Stimulated activated naive CD8-positive, alpha-beta T cell treated with anti-CD3 and anti-CD28 coated beads, Interleukin-15, Interleukin-2, amounts not matched to agents 100 ng/mL and 50 ng/mL, for 24 hours (primary cell): ENCODE results near the gene KAZN.

Source experiments
- H3K27ac Mint-ChIP-seq: one replicate; pipeline ENCODE4 v1.8.0; 2021; ENCODE audit warnings: mild to moderate bottlenecking, mixed read lengths
- H3K27me3 Mint-ChIP-seq: one replicate; pipeline ENCODE4 v1.8.0; 2021; ENCODE audit warnings: mixed read lengths
- H3K36me3 Mint-ChIP-seq: one replicate; pipeline ENCODE4 v1.8.0; 2021; ENCODE audit warnings: low read depth, mixed read lengths
- H3K4me1 Mint-ChIP-seq: one replicate; pipeline ENCODE4 v1.8.0; 2021; ENCODE audit warnings: low read depth, mixed read lengths
- H3K4me3 Mint-ChIP-seq: one replicate; pipeline ENCODE4 v1.8.0; 2021; ENCODE audit warnings: mild to moderate bottlenecking, mixed read lengths
- H3K9me3 Mint-ChIP-seq: one replicate; pipeline ENCODE4 v1.8.0; 2021; ENCODE audit warnings: mixed read lengths

The KAZN gene

GRCh38 chr1:14987829-14988603 is 389.5 kb downstream of the KAZN start:
- no peaks in the 10 kb centered on the region for H3K36me3 Mint-ChIP-seq
- H3K27ac Mint-ChIP-seq, result no peak overlapping the region
- no peak overlapping the region for H3K4me3 Mint-ChIP-seq
- H3K4me1 Mint-ChIP-seq, result no peaks in the 10 kb centered on the region
- H3K9me3 Mint-ChIP-seq, result no peaks in the 10 kb centered on the region
- H3K27me3 Mint-ChIP-seq, result no peaks in the 10 kb centered on the region

GRCh38 chr1:14988636-14989035 is 390.2 kb downstream of the KAZN start:
- H3K9me3 Mint-ChIP-seq, result no peaks in the 10 kb centered on the region
- no peaks in the 10 kb centered on the region for H3K27me3 Mint-ChIP-seq
- H3K4me1 Mint-ChIP-seq, result no peaks in the 10 kb centered on the region
- H3K36me3 Mint-ChIP-seq, result no peaks in the 10 kb centered on the region
- H3K4me3 Mint-ChIP-seq, result no peak overlapping the region
- no peak overlapping the region for H3K27ac Mint-ChIP-seq

- Mint-ChIP-seq H3K27ac (no peak overlapping the region), H3K4me3 (no peak overlapping the region), H3K4me1 (no peaks in the 10 kb centered on the region), H3K36me3 (no peaks in the 10 kb centered on the region), H3K9me3 (no peaks in the 10 kb centered on the region), H3K27me3 (no peaks in the 10 kb centered on the region)
These were observed 391.6 kb downstream of the KAZN start for GRCh38 chr1:14989931-14990728.

DNA sequence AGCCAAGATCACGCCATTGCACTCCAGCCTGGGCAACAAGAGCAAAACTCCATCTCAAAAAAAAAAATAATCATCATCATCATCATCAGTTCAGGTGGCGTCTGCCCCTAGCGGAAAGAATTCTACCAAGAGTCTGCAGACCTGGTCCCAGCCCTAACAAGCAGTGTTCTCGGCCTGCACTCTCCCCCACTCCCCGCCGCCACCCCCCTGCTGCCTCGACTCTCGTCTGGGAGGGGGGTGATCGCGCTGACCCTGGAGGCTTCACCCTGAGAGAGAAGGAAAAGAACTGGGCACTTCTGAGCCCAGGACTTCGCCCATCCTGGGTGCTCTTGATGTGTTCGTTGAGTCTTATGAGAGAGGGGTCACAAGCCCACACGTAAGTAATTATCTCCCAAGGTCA is 394.9 kb downstream of the KAZN start:
- no peaks in the 10 kb centered on the region for H3K36me3 Mint-ChIP-seq
- H3K27me3 Mint-ChIP-seq, result no peaks in the 10 kb centered on the region
- H3K27ac Mint-ChIP-seq, result no peak overlapping the region
- H3K9me3 Mint-ChIP-seq, result no peaks in the 10 kb centered on the region
- no peak overlapping the region for H3K4me3 Mint-ChIP-seq
- H3K4me1 Mint-ChIP-seq, result no peaks in the 10 kb centered on the region

GRCh38 chr1:14994148-14994547 is 395.7 kb downstream of the KAZN start:
- no peaks in the 10 kb centered on the region for H3K27me3 Mint-ChIP-seq
- no peak overlapping the region for H3K4me3 Mint-ChIP-seq
- H3K9me3 Mint-ChIP-seq, result no peaks in the 10 kb centered on the region
- no peaks in the 10 kb centered on the region for H3K4me1 Mint-ChIP-seq
- H3K36me3 Mint-ChIP-seq, result no peaks in the 10 kb centered on the region
- H3K27ac Mint-ChIP-seq, result no peak overlapping the region

- no peaks in the 10 kb centered on the region for H3K36me3 Mint-ChIP-seq
- no peaks in the 10 kb centered on the region for H3K4me1 Mint-ChIP-seq
- no peak overlapping the region for H3K27ac Mint-ChIP-seq
- no peaks in the 10 kb centered on the region for H3K9me3 Mint-ChIP-seq
- H3K4me3 Mint-ChIP-seq, result no peak overlapping the region
- H3K27me3 Mint-ChIP-seq, result no peaks in the 10 kb centered on the region
These were observed 396.5 kb downstream of the KAZN start for GRCh38 chr1:14994841-14995437.

DNA sequence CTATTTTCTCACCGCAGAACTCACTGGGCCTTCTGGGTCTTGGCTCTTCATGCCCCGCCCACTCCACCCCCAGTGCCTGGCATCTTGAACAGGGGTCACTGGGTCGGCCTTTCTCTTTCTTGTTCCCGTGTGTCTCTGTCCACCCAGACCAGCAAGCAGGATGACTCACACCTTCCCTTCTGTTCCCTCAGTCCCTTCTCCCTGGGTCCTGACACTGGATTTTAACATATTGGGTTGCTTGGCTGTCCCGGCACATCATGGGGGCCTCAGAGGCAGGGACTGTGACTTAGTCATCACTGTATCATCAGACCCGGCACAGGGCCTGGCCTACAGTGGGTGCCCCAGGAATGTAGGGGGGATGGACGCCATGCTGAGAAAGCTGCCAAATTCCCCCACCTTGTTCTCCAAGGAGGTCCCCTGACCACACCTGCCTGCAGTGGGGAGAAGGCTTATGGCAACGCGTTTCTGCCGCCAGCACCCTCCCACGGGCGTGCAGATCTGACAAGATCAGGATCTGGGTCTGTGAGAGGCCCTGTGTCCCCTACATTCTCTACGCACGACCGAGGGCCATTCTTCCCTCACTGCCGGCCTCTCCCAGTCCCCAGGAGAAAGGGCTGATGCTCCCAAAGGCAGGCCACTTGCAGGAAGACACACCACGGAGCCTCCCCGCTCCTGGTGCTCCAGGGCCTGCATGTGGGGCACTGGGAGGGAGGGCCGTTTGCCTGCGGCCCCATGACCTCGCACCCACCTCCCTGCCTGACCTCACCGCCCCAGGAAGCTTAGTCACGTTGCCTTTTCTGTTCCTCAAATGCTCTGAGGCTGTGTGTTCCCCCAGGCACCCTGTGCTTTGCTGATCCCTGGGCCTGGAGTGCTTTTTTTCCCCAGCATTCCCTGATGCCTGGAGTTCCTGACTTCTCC is 397.9 kb downstream of the KAZN start:
- Mint-ChIP-seq H3K9me3 (no peaks in the 10 kb centered on the region), H3K36me3 (no peaks in the 10 kb centered on the region), H3K4me3 (no peak overlapping the region), H3K4me1 (no peaks in the 10 kb centered on the region), H3K27me3 (no peaks in the 10 kb centered on the region), H3K27ac (no peak overlapping the region)

- H3K27me3 Mint-ChIP-seq, result no peaks in the 10 kb centered on the region
- H3K9me3 Mint-ChIP-seq, result no peaks in the 10 kb centered on the region
- H3K4me3 Mint-ChIP-seq, result no peak overlapping the region
These were observed 399.3 kb downstream of the KAZN start for GRCh38 chr1:14997646-14998276.

DNA sequence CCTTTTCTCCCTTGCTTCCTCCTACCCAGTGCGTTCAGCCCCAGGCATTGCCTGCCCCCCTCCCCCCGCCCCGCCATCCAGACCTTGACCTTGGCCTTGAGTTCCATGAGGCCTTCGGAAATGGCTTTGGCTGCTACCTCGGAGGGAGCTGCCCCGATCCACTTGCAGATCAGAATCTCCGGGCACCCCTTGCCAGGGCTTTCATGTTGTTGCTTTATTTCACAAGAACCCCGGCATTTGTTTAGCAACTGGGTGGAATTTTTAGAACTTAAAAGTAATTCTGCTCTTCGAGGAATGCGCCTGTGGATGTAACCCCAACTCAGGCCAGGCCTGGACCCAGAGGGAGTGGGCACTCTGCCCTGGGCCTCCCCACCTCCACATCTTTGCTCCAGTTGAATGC is 401.0 kb downstream of the KAZN start:
- H3K27ac Mint-ChIP-seq, result no peak overlapping the region
- H3K4me3 Mint-ChIP-seq, result no peak overlapping the region
- no peaks in the 10 kb centered on the region for H3K36me3 Mint-ChIP-seq
- H3K4me1 Mint-ChIP-seq, result no peaks in the 10 kb centered on the region
- H3K9me3 Mint-ChIP-seq, result no peaks in the 10 kb centered on the region
- no peaks in the 10 kb centered on the region for H3K27me3 Mint-ChIP-seq

More at GRCh38 chr1:14997646-14998276, 399.3 kb downstream of the KAZN start:
- Mint-ChIP-seq H3K36me3 (no peaks in the 10 kb centered on the region), H3K27ac (no peak overlapping the region), H3K4me1 (no peaks in the 10 kb centered on the region)

GRCh38 chr1:15000030-15000429 is 401.5 kb downstream of the KAZN start:
- Mint-ChIP-seq H3K36me3 (no peaks in the 10 kb centered on the region), H3K9me3 (no peaks in the 10 kb centered on the region), H3K27me3 (no peaks in the 10 kb centered on the region), H3K4me1 (no peaks in the 10 kb centered on the region), H3K4me3 (no peak overlapping the region), H3K27ac (no peak overlapping the region)

- no peaks in the 10 kb centered on the region for H3K27me3 Mint-ChIP-seq
- no peaks in the 10 kb centered on the region for H3K4me1 Mint-ChIP-seq
- H3K36me3 Mint-ChIP-seq, result no peaks in the 10 kb centered on the region
- no peak overlapping the region for H3K27ac Mint-ChIP-seq
- no peaks in the 10 kb centered on the region for H3K9me3 Mint-ChIP-seq
- no peak overlapping the region for H3K4me3 Mint-ChIP-seq
These were observed 402.2 kb downstream of the KAZN start for GRCh38 chr1:15000671-15001070.

DNA sequence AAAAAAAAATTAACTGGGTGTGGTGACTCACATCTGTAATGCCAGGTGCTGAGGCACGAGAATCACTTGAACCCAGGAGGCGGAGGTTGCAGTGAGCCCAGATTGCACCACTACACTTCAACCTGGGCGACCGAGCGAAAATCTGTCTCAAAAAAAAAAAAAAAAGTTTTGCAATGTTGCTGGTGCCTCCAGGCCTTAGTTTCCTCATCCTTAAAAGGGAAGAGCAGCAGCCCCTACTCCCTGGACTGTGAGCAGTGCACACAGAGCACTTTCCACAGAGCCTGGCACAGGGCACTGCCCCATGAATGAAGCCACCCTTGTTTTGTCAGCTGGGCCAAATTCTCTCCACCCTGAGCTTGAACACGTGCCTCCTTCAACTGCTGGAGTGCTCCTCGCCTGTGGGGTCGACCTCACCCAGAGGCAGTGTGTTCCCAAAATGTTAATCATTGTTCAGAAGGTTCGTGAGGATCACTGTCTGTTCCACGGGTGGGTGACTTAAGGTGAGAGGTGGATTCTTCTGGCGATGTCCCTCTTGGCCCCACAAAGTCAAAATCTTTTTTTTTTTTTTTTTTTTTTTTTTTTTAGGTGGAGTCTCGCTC is 402.9 kb downstream of the KAZN start:
- Mint-ChIP-seq H3K27ac (no peak overlapping the region), H3K4me3 (no peak overlapping the region), H3K9me3 (no peaks in the 10 kb centered on the region), H3K4me1 (no peaks in the 10 kb centered on the region), H3K36me3 (no peaks in the 10 kb centered on the region), H3K27me3 (no peaks in the 10 kb centered on the region)

GRCh38 chr1:15002325-15002724 is 403.8 kb downstream of the KAZN start:
- no peaks in the 10 kb centered on the region for H3K4me1 Mint-ChIP-seq
- H3K27me3 Mint-ChIP-seq, result no peaks in the 10 kb centered on the region
- H3K36me3 Mint-ChIP-seq, result no peaks in the 10 kb centered on the region
- H3K27ac Mint-ChIP-seq, result no peak overlapping the region
- no peaks in the 10 kb centered on the region for H3K9me3 Mint-ChIP-seq
- H3K4me3 Mint-ChIP-seq, result no peak overlapping the region

DNA sequence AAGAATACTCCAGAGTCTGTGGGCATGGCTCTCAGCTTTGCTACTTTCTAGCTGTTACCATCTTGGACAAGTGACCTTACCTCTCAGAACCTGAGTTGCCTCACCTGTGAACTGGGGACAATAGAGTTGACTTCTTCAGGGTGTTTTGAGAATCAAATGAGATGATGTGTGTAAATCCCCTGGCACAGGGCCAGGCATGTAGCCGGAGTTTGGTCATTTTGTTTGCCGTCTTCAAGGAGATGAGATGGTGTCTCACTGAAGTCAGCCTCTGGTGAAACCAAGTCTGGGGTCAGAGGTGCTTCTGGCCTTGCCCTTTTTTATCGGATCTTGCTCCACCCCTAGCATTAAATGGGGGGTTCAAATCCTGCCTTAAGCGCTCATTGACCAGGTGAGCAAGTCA is 405.9 kb downstream of the KAZN start:
- no peaks in the 10 kb centered on the region for H3K4me1 Mint-ChIP-seq
- no peaks in the 10 kb centered on the region for H3K9me3 Mint-ChIP-seq
- no peaks in the 10 kb centered on the region for H3K36me3 Mint-ChIP-seq
- H3K27me3 Mint-ChIP-seq, result no peaks in the 10 kb centered on the region
- H3K4me3 Mint-ChIP-seq, result no peak overlapping the region
- H3K27ac Mint-ChIP-seq, result no peak overlapping the region
